Dedifferentiated amniotic fluid mesenchymal stem cell (primary cell): ENCODE data around the gene SLC6A17.

Source experiments
- DNase-seq: peaks from one replicate; pipeline ENCODE4 v3.0.0-alpha.2; 2016; ENCODE audit errors: extremely low spot score

SLC6A17 gene

DNA sequence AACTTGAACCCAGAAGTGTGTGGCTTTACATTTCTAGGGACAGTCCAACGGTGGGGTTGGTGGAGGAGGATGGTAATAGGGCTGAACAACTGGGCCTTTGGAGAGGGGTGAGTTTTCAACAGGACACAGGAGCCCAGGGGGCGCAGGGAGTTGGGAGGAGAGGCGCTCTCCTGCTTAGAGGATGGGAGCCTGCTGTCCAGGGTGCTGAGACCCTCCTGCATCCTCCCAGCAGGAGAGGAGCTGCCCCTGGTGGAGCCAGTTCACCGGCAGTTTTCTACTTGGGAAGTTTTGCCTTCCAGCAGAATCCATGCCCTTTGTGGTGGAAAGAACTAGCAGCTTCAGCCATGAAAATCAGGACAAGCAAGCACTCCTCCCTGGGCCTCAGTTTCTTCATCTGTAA is 68.4 kb downstream of the SLC6A17 start:
- DNase-seq, result no peak

DNA sequence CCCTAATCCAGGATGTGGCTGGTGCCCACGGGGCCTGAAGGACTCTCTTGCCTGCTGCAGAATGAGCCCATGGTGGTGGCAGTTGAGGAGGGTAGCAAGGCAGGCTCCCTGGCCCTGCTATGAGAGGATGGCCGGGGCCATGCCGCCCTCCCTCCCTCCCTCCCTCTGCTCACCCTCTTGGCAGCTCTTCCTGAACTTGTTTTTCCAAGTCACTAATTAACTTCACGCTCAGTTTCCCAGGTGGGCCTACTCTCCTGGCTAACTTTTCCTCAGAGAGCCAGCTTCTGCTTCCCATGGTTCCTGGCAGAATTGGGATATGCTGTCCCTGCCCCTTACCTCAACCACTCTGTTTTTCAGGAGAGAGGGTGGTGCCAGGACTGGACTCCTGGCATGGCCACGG is 70.0 kb downstream of the SLC6A17 start:
- no peak for DNase-seq

- no peak for DNase-seq
Measured at GRCh38 chr1:110221119-110221518, 70.8 kb downstream of the SLC6A17 start.

DNA sequence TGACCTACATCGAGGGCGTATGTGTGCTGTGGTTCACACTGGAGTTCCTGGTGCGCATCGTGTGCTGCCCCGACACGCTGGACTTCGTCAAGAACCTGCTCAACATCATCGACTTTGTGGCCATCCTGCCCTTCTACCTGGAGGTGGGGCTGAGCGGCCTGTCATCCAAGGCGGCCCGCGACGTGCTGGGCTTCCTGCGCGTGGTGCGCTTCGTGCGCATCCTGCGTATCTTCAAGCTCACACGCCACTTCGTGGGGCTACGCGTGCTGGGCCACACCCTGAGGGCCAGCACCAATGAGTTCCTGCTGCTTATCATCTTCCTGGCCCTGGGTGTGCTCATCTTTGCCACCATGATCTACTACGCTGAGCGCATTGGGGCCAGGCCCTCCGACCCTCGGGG is 72.8 kb downstream of the SLC6A17 start:
- no peak for DNase-seq

DNA sequence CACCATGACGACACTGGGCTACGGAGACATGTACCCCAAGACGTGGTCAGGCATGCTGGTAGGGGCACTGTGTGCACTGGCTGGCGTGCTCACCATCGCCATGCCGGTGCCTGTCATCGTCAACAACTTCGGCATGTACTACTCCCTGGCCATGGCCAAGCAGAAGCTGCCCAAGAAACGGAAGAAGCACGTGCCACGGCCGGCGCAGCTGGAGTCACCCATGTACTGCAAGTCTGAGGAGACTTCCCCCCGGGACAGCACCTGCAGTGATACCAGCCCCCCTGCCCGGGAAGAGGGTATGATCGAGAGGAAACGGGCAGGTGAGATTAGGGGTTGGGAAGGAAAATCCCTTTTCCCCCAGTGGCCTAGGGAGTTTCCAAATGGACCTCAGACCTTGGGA is 73.3 kb downstream of the SLC6A17 start:
- no peak for DNase-seq

DNA sequence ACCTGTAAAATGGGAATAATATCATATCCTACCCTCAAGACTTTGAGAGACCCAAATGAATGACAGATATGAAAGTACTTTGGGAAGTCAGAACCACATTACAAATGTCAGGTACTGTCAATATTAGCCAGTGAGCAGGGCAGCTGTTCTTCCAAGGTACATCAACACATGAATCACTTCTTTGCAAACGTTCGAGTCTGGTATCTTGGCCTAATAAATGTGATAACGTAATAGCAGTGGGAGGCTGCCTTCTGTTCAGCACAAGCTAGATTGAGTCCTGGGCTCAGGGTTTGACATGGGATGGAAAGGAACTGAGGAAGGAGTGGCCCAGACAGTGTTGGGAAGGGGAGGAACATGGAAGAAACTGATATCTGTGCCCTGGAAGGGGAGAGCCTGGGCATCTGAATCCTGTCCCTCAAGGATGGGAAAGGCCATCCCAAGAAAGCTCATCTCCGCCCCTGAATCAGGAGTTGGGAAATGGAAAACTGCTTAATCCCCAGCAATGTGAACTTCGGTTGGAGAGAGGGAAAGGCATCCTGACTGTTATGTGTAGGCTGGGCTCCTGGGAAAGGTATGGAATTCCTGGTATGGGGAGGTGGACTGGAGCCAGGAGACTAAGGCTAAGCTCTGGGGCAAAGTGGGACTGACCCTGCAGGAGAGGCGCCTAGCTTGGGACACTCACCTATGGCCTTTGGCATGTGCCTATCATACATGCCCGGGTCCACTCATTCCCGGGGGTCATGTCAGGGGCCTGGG is 74.1 kb downstream of the SLC6A17 start:
- no peak for DNase-seq

- no peak for DNase-seq
Measured at GRCh38 chr1:110225212-110225611, 74.9 kb downstream of the SLC6A17 start.

DNA sequence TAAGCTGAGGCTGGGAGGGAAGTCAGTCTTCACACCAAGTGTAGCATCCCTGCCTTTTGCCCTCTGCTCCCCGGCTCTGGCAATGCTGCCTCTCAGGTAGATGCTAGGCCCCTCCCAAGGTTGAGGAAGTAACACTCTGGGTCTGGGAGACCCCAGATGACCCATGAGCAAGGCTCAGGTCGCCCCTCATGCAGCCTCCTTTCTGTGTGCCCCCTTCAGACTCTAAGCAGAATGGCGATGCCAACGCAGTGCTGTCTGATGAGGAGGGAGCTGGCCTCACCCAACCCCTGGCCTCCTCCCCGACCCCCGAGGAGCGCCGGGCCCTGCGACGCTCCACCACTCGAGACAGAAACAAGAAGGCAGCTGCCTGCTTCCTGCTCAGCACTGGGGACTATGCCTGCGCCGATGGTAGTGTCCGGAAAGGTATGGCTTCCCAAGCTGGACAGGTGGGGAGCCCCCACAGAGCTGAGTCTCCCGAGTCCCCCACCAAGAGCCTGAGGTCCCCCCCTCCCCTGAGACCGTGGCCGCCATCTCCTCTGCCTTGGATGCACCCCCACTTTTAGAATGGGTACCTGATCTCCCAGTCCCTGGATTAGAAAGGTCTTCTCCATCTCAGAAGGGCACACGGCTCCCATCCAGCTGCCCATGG is 75.6 kb downstream of the SLC6A17 start:
- DNase-seq, result no peak

DNA sequence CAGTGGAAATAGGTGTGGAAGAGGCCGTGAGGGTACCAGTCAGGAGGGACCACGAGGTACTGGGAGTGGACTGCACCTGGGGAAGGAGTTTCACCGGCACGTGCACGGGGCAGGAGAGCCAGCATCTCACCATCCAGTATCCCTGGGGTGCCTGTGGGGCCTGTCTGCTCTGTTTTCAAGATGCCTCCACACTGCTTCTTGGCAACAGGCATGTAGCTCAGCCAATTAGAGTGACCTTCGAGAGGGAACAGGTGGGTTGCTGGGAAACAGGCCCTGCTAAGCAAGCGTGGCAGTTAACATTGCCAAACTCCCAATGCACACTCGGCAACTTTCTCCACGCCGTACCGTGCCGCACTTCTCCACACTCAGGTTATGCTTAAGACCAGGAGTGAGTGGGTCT is 77.5 kb downstream of the SLC6A17 start:
- no peak for DNase-seq

GRCh38 chr1:110228381-110228780 is 78.1 kb downstream of the SLC6A17 start:
- DNase-seq, result no peak

DNA sequence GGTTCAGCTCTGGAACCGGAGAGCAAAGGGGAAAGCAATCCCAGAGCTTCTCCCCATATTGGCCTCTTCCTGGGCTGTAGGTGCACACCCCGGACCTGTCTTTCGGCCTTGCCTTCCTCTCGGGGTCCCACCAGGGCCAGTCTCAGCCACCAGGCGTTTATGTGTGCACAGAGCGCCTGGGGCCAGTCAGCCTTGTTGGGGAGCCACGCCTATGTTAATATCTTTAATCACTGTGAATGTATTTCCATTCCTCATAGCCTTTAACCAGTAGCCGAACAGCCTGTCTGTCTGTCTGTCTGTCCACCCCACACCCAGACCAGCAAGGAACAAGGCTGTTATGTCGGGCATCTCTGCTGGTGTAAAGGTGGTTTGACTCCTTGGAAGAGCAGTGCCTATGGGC is 78.6 kb downstream of the SLC6A17 start:
- DNase-seq, result no peak

- DNase-seq, result no peak
Measured at GRCh38 chr1:110229348-110230001, 79.2 kb downstream of the SLC6A17 start.

- DNase-seq, result no peak
Measured at GRCh38 chr1:110230381-110231199, 80.3 kb downstream of the SLC6A17 start.

DNA sequence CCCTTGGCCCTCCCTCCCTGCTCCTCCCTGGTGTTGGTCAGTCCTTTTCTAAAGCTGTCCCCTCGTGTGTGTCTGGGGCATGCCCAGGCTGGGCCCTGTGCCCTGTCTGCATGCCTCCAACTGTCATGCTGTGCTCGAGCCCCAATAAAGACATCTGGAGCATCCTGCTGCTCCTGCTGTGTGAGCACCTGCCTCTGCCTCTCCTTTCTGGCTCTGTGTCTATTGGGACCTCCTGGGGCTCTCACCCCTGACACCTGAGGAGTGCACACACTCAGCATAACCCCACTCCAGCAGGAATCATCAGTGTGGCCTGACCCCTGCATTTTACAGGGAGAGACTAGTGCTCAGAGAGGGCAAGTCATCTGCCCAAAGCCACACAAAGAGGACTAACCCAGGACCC is 83.6 kb downstream of the SLC6A17 start:
- no peak for DNase-seq

DNA sequence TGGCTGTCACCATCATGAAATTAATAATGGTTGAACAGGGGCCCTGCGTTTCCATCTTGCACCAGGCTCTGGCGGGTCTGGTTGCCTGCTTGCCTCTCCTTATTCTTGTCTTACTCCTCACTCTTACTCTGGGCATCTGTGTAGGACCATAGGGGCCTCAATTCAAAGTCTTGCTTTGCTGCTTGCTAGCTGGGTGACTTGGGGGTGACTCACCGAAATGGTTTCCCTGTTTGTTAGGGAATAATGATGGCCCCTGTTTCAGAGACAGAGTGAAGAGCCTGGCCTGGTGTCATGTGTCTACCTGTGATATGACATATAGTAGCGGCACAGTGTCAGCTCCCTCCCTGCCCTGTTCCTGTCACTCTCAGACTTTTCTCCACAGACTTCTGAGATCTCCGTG is 84.4 kb downstream of the SLC6A17 start:
- no peak for DNase-seq

- DNase-seq, result no peak
Measured at GRCh38 chr1:110235181-110235833, 85.0 kb downstream of the SLC6A17 start.

DNA sequence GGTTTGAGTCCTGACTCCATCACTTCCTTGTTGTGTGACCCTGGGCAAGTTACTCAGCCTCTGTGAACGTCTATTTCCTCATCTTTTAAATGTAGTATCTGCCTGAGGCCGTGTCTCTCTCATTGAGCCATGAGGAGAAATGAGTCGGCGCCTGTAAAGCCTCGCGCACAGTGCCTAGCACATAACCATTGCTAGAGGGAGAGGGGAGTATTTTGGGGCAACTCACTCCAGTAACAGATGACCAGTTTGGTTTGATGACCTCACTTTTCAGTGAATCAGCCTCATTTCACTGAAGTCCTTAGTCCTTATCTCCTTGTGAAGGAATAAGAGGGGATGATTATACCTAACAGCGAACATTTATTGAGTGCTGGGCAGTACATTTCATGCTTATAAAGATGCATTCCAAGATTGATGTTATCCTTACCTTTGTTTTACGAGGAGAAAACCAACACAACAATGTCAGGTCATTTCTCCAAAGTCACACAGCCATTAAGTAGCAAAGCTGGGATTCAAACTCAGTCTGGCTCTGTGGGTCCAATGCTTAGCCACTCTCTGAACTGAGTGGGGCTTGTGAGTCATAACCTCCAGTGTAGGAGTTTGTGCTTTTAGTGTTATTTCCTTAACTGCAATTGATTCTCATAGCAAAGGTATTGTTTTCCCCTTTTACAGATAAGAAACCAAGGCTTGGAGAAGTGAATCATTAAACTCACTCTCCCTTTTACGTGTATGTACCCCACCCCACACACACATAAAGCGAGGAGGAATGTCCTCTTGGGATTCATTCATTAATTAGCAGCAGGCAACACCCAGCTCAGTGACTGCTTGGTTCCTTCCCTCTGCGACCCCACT is 85.8 kb downstream of the SLC6A17 start:
- peak; percentile 57 for DNase-seq

GRCh38 chr1:110237386-110238152 is 87.3 kb downstream of the SLC6A17 start:
- no peak for DNase-seq

DNA sequence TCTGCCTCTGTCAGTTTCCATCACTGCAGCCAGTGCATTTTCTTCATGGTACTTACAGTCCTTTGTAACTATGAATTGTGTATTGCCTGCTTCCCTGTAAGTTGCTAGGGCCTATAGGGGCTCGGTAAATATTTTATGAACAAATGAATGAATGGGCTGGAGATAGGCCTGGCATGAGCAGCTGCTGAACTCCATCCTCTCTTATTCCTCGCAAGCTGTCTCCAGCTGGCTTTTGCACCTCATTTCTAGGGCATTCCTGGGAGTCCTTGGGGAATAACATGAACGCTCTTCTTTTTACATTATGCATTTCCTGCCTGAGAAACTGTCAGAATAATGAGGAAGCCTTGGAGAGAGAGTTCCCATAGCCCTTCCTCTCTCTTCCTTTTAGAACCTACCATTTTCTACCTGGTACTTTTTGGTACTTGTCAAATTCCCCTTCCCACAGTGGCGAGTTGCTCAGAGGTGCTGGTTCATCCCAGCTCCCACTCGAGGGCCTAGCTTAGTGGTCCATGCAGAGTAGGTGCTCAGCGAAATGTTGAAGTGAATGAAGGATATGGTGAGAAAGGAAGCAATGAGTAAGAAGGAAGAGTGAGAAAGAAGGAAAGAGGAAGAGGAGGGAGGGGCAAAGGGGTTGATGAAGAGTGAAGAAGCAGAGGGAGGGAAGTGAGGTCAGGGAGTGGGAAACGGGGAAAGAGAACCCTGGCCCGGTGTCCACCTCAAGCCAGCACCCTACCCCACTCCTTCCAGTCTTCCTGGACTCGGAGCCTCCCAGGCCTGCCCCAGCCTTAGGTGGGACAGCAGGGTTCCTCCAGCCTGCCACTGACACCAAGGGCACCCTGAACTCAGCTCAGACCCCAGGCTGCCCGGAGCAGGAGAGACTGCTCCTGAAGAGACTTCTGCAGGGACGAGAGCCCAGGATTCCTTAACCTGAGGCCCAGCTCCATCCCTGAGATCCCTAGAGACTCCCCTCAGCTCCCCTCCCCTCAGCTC is 89.4 kb downstream of the SLC6A17 start:
- DNase-seq, result no peak
